H1 (cell line): ENCODE data around the gene SWT1. TPM values are rescaled to one million over a fixed set of nuclear protein-coding genes. Genes with fewer than 3 reads are reported as not detected.

ENCODE experiments used
- ASH2L ChIP-seq: fragments of 200-600, 300-600 bp; sonication (generic); IDR thresholded peaks from one replicate; pipeline ENCODE4 v1.7.1; 2017; ENCODE audit warnings: low read length
- BACH1 ChIP-seq: IDR thresholded peaks from 2 replicates; pipeline ENCODE4 v1.6.1; 2012; ENCODE audit warnings: low read length, improper control_type of control experiment
- BRCA1 ChIP-seq: IDR thresholded peaks from 2 replicates; pipeline ENCODE4 v1.6.1; 2012; ENCODE audit warnings: low read depth, low read length, improper control_type of control experiment
- CHD2 ChIP-seq: IDR thresholded peaks from 2 replicates; pipeline ENCODE4 v1.6.1; 2012; ENCODE audit warnings: low read length, improper control_type of control experiment
- CREB1 ChIP-seq: IDR thresholded peaks from 2 replicates; pipeline ENCODE4 v1.6.1; 2012; ENCODE audit warnings: inconsistent platforms
- EGR1 ChIP-seq: IDR thresholded peaks from 2 replicates; pipeline ENCODE4 v1.6.1; 2011; ENCODE audit warnings: low read depth, low read length, borderline replicate concordance
- EZH2 ChIP-seq: fragments of 200-600 bp; sonication (generic); IDR thresholded peaks from 2 replicates; pipeline ENCODE4 v1.7.1; 2012; ENCODE audit warnings: low read depth, mild to moderate bottlenecking, moderate library complexity, low read length, inconsistent platforms; ENCODE audit not compliant: severe bottlenecking
- HDAC6 ChIP-seq: IDR thresholded peaks from one replicate; pipeline ENCODE4 v1.7.1; 2012; ENCODE audit warnings: low read depth, mild to moderate bottlenecking, inconsistent platforms, low read length, moderate library complexity
- KDM4A ChIP-seq: IDR thresholded peaks from one replicate; pipeline ENCODE4 v1.7.1; 2012; ENCODE audit warnings: low read depth, mild to moderate bottlenecking, moderate library complexity, low read length, inconsistent platforms; ENCODE audit not compliant: severe bottlenecking
- KDM5A ChIP-seq: fragments of 200-600 bp; IDR thresholded peaks from 2 replicates; pipeline ENCODE4 v1.7.1; 2012; ENCODE audit warnings: mild to moderate bottlenecking, low read length, inconsistent platforms, mixed read lengths
- NRF1 ChIP-seq: IDR thresholded peaks from 2 replicates; pipeline ENCODE4 v1.6.1; 2011; ENCODE audit warnings: mild to moderate bottlenecking, low read depth, low read length, improper control_type of control experiment
- RAD21 ChIP-seq, 2 experiments: IDR thresholded peaks in 1 of 2; conservative IDR thresholded peaks in 1 of 2; 2 replicates each; pipeline ENCODE4 v1.6.1; 2011; ENCODE audit warnings: low read depth in 2 of 2, low read length in 2 of 2, improper control_type of control experiment in 1 of 2, inconsistent platforms in 1 of 2, mild to moderate bottlenecking in 1 of 2, moderate library complexity in 1 of 2
- RXRA ChIP-seq: IDR thresholded peaks from 2 replicates; pipeline ENCODE4 v1.6.1; 2011; ENCODE audit warnings: low read depth, mild to moderate bottlenecking, low read length, moderate library complexity; ENCODE audit not compliant: insufficient read depth
- SAP30 ChIP-seq: fragments of 300-600 bp; sonication (generic); IDR thresholded peaks from 2 replicates; pipeline ENCODE4 v1.7.1; 2012; ENCODE audit warnings: low read length, moderate library complexity, mild to moderate bottlenecking, inconsistent platforms; ENCODE audit not compliant: insufficient read depth, insufficient replicate concordance
- SIRT6 ChIP-seq: IDR thresholded peaks from one replicate; pipeline ENCODE4 v1.7.1; 2012; ENCODE audit warnings: low read length, inconsistent platforms
- SP1 ChIP-seq: IDR thresholded peaks from 2 replicates; pipeline ENCODE4 v1.6.1; 2011; ENCODE audit warnings: low read depth, low read length
- SP2 ChIP-seq: IDR thresholded peaks from 2 replicates; pipeline ENCODE4 v1.6.1; 2012; ENCODE audit warnings: mild to moderate bottlenecking, low read length, inconsistent platforms
- SRF ChIP-seq: IDR thresholded peaks from 2 replicates; pipeline ENCODE4 v1.6.1; 2011; ENCODE audit warnings: mild to moderate bottlenecking, low read depth, low read length, moderate library complexity
- TAF1 ChIP-seq: IDR thresholded peaks from 2 replicates; pipeline ENCODE4 v1.6.1; 2011; ENCODE audit warnings: mild to moderate bottlenecking, low read depth, low read length
- TEAD4 ChIP-seq: IDR thresholded peaks from 2 replicates; pipeline ENCODE4 v1.6.1; 2012; ENCODE audit warnings: low read depth, low read length, inconsistent platforms, mixed read lengths
- USF2 ChIP-seq: IDR thresholded peaks from 2 replicates; pipeline ENCODE4 v1.6.1; 2011; ENCODE audit warnings: low read length, improper control_type of control experiment
- YY1 ChIP-seq: IDR thresholded peaks from 2 replicates; pipeline ENCODE4 v1.6.1; 2011; ENCODE audit warnings: low read depth, mild to moderate bottlenecking, low read length
- ZNF274 ChIP-seq: IDR thresholded peaks from 2 replicates; pipeline ENCODE4 v1.7.0; 2012; ENCODE audit warnings: low read length, borderline replicate concordance; ENCODE audit errors: extremely low read depth
- polyA plus RNA-seq, 7 experiments: library from polyadenylated mRNA; depleted of rRNA in 3 of 7; stranded (reverse) in 5 of 7; unstranded in 2 of 7; fragments of >200 nt in 5 of 7; fragments of 200-250 nt in 2 of 7; gene quantifications; 1 replicate in 5 of 7; 2 replicates in 1 of 7; 4 replicates in 1 of 7; pipeline versions ENCODE4 v1.2.1 to v1.2.3, GENCODE V29; 2011 to 2013; ENCODE audit warnings: missing spikeins in 2 of 7, mixed read lengths in 2 of 7
- total RNA-seq: library from RNA; stranded (reverse); fragmentation: NEBNext Ultra II Directional; extraction: Animal tissue kit (Norgen Biotek cat#: 25700); gene quantifications from 2 replicates; pipeline ENCODE4 v1.2.1, GENCODE V29; 2021
- TF ChIP-seq, protein P1 (sequence below): IDR thresholded peaks from 2 replicates; pipeline ENCODE4 v1.6.1; 2012; ENCODE audit warnings: inconsistent platforms

Gene SWT1
- total and polyA plus RNA-seq, 2 of the 8 experiments (the other 6 are each of a cell fraction or from before 2014, with no cell fraction given), result 1.4 to 6.2 TPM

GRCh38 chr1:185317034-185317885, 160.3 kb downstream of the SWT1 start, which contains the start of gene IVNS1ABP (continued):
- TF ChIP-seq SIRT6 (no peak), CREB1 (peak; percentile 83), YY1 (0 out of 2 replicates have a peak, but pooled peaks have one; percentile 25), TEAD4 (peak; percentile 1; the same call in 1 of the 2 replicates), EZH2 (no peak), BACH1 (peak; percentile 67), SRF (no peak), TAF1 (peak; percentile 95), ASH2L (peak; percentile 98), BRCA1 (no peak), EGR1 (no peak), NRF1 (no peak), SP2 (no peak), RAD21 (IDR thresholded peaks at IDR 0.05 in 1 of 2, conservative IDR thresholded peaks at IDR 0.05 in 1 of 2; ENCODE audit: low read depth in 2 of 2, low read length in 2 of 2) (peak; percentile 73), SAP30 (no peak), ZNF274 (no peak), KDM5A (no peak), USF2 (no peak), RXRA (no peak), KDM4A (peak; percentile 54), SP1 (0 out of 2 replicates have a peak, but pooled peaks have one; percentile 40), CHD2 (0 out of 2 replicates have a peak, but pooled peaks have one; percentile 11), HDAC6 (no peak)
- TF ChIP-seq, protein P1, sequence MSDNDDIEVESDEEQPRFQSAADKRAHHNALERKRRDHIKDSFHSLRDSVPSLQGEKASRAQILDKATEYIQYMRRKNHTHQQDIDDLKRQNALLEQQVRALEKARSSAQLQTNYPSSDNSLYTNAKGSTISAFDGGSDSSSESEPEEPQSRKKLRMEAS, result peak; percentile 98
